GM18499 (cell line): Measurements from ENCODE around the gene NUDT14.

ENCODE experiments used
- ATAC-seq: cut with Tn5 transposase; IDR thresholded peaks from one replicate; pipeline ENCODE4 v1.9.1; 2021; ENCODE audit warnings: moderate number of reproducible peaks; ENCODE audit not compliant: insufficient read depth, unreplicated experiment

The NUDT14 gene

GRCh38 chr14:105149146-105149781, 31.8 kb downstream of the NUDT14 start:
- ATAC-seq, result no peak

- no peak for ATAC-seq
Observed at GRCh38 chr14:105148604-105149145, 32.4 kb downstream of the NUDT14 start.

- ATAC-seq, result no peak
Observed at GRCh38 chr14:105147671-105148603, 33.2 kb downstream of the NUDT14 start.

GRCh38 chr14:105146976-105147635, 34.0 kb downstream of the NUDT14 start:
- ATAC-seq, result no peak

GRCh38 chr14:105146181-105146975, 34.7 kb downstream of the NUDT14 start:
- no peak for ATAC-seq

- no peak for ATAC-seq
Observed at GRCh38 chr14:105145381-105146180, 35.5 kb downstream of the NUDT14 start.

GRCh38 chr14:105144666-105145380, 36.3 kb downstream of the NUDT14 start:
- no peak for ATAC-seq

- no peak for ATAC-seq
Observed at GRCh38 chr14:105144026-105144665, 37.0 kb downstream of the NUDT14 start.

GRCh38 chr14:105143451-105144025, 37.6 kb downstream of the NUDT14 start:
- ATAC-seq, result no peak

- no peak for ATAC-seq
Observed at GRCh38 chr14:105142651-105143450, 38.3 kb downstream of the NUDT14 start.

GRCh38 chr14:105141486-105142281, 39.4 kb downstream of the NUDT14 start:
- no peak for ATAC-seq

GRCh38 chr14:105141026-105141425, 40.1 kb downstream of the NUDT14 start:
- ATAC-seq, result no peak

GRCh38 chr14:105140581-105140980, 40.5 kb downstream of the NUDT14 start:
- no peak for ATAC-seq

GRCh38 chr14:105139831-105140239, 41.3 kb downstream of the NUDT14 start:
- ATAC-seq, result no peak

GRCh38 chr14:105139212-105139825, 41.8 kb downstream of the NUDT14 start:
- ATAC-seq, result no peak
